Upper lobe of left lung (tissue), 4 donors: ENCODE measurements around the gene GNAI2.

Experiments used
- CTCF ChIP-seq, 6 experiments: fragments of 450-650 bp in 4 of 6; fragments of 200-600 bp in 2 of 6; sonication (generic) in 2 of 6; IDR thresholded peaks; one replicate each; pipeline ENCODE4 v1.5.1; 2016 to 2019; ENCODE audit warnings: antibody characterized with exemption in 6 of 6
- EP300 ChIP-seq, 4 donors: sonication (generic); formaldehyde crosslinking; IDR thresholded peaks; one replicate each; pipeline ENCODE4 v1.5.1; 2017; ENCODE audit warnings: antibody characterized with exemption in 4 of 4, control low read depth in 2 of 4
- POLR2A ChIP-seq, 4 donors: fragments of 450-650 bp; IDR thresholded peaks; one replicate each; pipeline ENCODE4 v1.5.1; 2016 to 2017; ENCODE audit warnings: antibody characterized with exemption in 4 of 4, mild to moderate bottlenecking in 2 of 4
- POLR2AphosphoS5 ChIP-seq, 2 donors: sonication (generic); formaldehyde crosslinking; IDR thresholded peaks; one replicate each; pipeline ENCODE4 v1.5.1; 2017; ENCODE audit warnings: antibody characterized with exemption in 2 of 2

GRCh38 chr3:50269977-50270413 is 34.0 kb downstream of the GNAI2 start:
- TF ChIP-seq CTCF (IDR thresholded peaks at IDR 0.05), result no peak
- TF ChIP-seq POLR2A (IDR thresholded peaks at IDR 0.05), result no peak
- TF ChIP-seq EP300 (IDR thresholded peaks at IDR 0.05), result no peak
- no peak for TF ChIP-seq POLR2AphosphoS5 (IDR thresholded peaks at IDR 0.05)
